ENCODE data around the gene AK8.

AK8 gene

GRCh38 chr9:132710333-132710732 lies 167.8 kb downstream of the AK8 start:
- in situ Hi-C loops (cut with MboI; ENCODE audit: low pct_unique_long_range_greater_than_20kb, low sequenced_read_pairs, unreplicated experiment) = no loop called here
- DNase-seq (ENCODE audit: low spot score) = no peak
- TF ChIP-seq, protein P1, sequence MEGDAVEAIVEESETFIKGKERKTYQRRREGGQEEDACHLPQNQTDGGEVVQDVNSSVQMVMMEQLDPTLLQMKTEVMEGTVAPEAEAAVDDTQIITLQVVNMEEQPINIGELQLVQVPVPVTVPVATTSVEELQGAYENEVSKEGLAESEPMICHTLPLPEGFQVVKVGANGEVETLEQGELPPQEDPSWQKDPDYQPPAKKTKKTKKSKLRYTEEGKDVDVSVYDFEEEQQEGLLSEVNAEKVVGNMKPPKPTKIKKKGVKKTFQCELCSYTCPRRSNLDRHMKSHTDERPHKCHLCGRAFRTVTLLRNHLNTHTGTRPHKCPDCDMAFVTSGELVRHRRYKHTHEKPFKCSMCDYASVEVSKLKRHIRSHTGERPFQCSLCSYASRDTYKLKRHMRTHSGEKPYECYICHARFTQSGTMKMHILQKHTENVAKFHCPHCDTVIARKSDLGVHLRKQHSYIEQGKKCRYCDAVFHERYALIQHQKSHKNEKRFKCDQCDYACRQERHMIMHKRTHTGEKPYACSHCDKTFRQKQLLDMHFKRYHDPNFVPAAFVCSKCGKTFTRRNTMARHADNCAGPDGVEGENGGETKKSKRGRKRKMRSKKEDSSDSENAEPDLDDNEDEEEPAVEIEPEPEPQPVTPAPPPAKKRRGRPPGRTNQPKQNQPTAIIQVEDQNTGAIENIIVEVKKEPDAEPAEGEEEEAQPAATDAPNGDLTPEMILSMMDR (IDR thresholded peaks at IDR 0.05; ENCODE audit: extremely low read depth, insufficient read depth, missing control alignments) = no peak

DNA sequence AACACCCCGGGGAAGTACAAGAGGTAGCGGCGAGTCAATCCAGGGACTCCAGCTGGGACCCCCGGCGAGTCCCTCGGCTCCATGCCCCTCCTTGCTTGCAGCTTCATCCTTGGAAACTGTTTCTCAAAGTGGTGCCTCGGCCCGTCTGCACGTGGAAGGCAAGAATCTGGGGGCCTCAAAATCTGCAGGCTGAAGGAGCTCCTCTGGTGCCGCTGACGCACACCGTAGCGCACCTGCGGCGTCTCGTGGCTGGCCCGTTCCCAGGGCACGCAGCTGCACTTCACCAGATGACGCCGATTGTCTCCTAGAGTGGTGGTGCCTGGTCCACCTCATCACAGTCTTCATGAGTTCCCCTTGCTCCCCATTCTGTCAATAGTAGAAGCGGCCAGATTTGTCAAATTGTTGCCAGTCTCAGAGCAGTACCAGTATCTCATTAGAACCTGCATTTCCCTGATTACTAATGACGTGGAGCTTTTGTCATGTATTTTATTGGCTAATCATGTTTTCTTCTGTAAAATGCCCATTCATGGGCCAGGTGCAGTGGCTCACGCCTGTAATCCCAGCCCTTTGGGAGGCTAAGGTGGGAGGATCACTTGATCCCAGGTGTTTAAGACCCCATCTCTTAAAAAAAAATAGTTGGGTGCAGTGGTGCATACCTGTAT lies 169.2 kb downstream of the AK8 start:
- TF ChIP-seq, protein P1 (IDR thresholded peaks at IDR 0.05; ENCODE audit: extremely low read depth, insufficient read depth, missing control alignments) = no peak
- in situ Hi-C loops (cut with MboI; ENCODE audit: low pct_unique_long_range_greater_than_20kb, low sequenced_read_pairs, unreplicated experiment) = no loop called here
- no peak for DNase-seq (ENCODE audit: low spot score)

- in situ Hi-C loops (cut with MboI; ENCODE audit: low pct_unique_long_range_greater_than_20kb, low sequenced_read_pairs, unreplicated experiment) = no loop called here
- TF ChIP-seq, protein P1 (IDR thresholded peaks at IDR 0.05; ENCODE audit: extremely low read depth, insufficient read depth, missing control alignments) = no peak
- DNase-seq (ENCODE audit: low spot score) = no peak
Observed at GRCh38 chr9:132708239-132708638, 169.8 kb downstream of the AK8 start.

DNA sequence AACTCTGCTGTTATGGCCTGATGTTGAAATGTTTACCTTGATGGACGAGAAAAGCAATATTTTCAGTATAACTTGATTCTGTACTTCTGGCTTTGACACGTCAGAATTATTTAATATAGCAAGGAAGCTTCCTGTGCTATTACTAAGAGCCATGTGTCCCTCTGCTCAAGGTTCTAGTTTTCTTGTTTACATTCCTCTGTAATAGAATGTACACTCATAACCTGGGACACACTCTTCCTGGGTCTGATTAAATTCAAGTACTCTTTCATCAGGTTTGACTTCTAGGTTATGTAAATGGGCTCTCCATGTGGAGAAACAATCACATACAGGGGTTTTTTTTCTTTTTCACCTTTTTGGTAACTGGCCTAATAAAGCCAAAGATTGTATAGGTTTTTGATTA lies 174.7 kb downstream of the AK8 start:
- TF ChIP-seq, protein P1 (IDR thresholded peaks at IDR 0.05; ENCODE audit: extremely low read depth, insufficient read depth, missing control alignments) = no peak
- no peak for DNase-seq (ENCODE audit: low spot score)
- in situ Hi-C loops (cut with MboI; ENCODE audit: low pct_unique_long_range_greater_than_20kb, low sequenced_read_pairs, unreplicated experiment) = no loop called here

- TF ChIP-seq, protein P1 (IDR thresholded peaks at IDR 0.05; ENCODE audit: extremely low read depth, insufficient read depth, missing control alignments) = no peak
- in situ Hi-C loops (cut with MboI; ENCODE audit: low pct_unique_long_range_greater_than_20kb, low sequenced_read_pairs, unreplicated experiment) = no loop called here
- DNase-seq (ENCODE audit: low spot score) = no peak
Observed at GRCh38 chr9:132702254-132702653, 175.8 kb downstream of the AK8 start.

GRCh38 chr9:132699956-132700355 lies 178.1 kb downstream of the AK8 start:
- TF ChIP-seq, protein P1 (IDR thresholded peaks at IDR 0.05; ENCODE audit: extremely low read depth, insufficient read depth, missing control alignments) = no peak
- DNase-seq (ENCODE audit: low spot score) = no peak
- in situ Hi-C loops (cut with MboI; ENCODE audit: low pct_unique_long_range_greater_than_20kb, low sequenced_read_pairs, unreplicated experiment) = no loop called here

All from GM13977 (cell line).